HepG2 (cell line): Measurements from ENCODE around the gene AP1M1. TPM values are rescaled to one million over a fixed set of nuclear protein-coding genes. Genes with fewer than 3 reads are reported as not detected.

Experiments used
- BORCS8-MEF2B ChIP-seq: sonication (generic); formaldehyde crosslinking; IDR thresholded peaks from 2 replicates; pipeline ENCODE4 v1.8.0; 2022; ENCODE audit warnings: mild to moderate bottlenecking, missing genetic modification reagents
- FOXC1 ChIP-seq: sonication (generic); formaldehyde crosslinking; IDR thresholded peaks from 2 replicates; pipeline ENCODE4 v1.8.0; 2022; ENCODE audit warnings: mild to moderate bottlenecking, missing genetic modification reagents, borderline replicate concordance
- HMGXB4 ChIP-seq, 2 experiments: sonication (generic) in 1 of 2; formaldehyde crosslinking in 1 of 2; IDR thresholded peaks; 2 replicates each; pipeline versions ENCODE4 v1.4.0 to v1.6.1; 2018 to 2020; ENCODE audit warnings: missing genetic modification reagents in 2 of 2, borderline replicate concordance in 1 of 2, low read depth in 1 of 2, mild to moderate bottlenecking in 1 of 2, missing biosample characterization in 1 of 2
- KDM2A ChIP-seq: sonication (generic); formaldehyde crosslinking; IDR thresholded peaks from 2 replicates; pipeline ENCODE4 v1.4.0; 2020; ENCODE audit warnings: low read depth, missing genetic modification reagents, borderline replicate concordance
- KDM5B ChIP-seq: sonication (generic); formaldehyde crosslinking; IDR thresholded peaks from 2 replicates; pipeline ENCODE4 v1.4.0; 2020; ENCODE audit warnings: missing genetic modification reagents, mild to moderate bottlenecking, borderline replicate concordance
- SALL1 ChIP-seq: sonication (generic); formaldehyde crosslinking; IDR thresholded peaks from 2 replicates; pipeline ENCODE4 v1.8.0; 2022; ENCODE audit warnings: mild to moderate bottlenecking, missing genetic modification reagents
- SIN3B ChIP-seq: fragments of 150-350 bp; IDR thresholded peaks from 2 replicates; pipeline ENCODE4 v1.6.1; 2014; ENCODE audit warnings: low read length
- SMAD1 ChIP-seq: sonication (generic); formaldehyde crosslinking; IDR thresholded peaks from 2 replicates; pipeline ENCODE4 v1.4.0; 2020; ENCODE audit warnings: missing genetic modification reagents, low read depth, mild to moderate bottlenecking, borderline replicate concordance
- ZBED4 ChIP-seq: sonication (generic); formaldehyde crosslinking; IDR thresholded peaks from 2 replicates; pipeline ENCODE4 v1.4.0; 2020; ENCODE audit warnings: missing genetic modification reagents, borderline replicate concordance
- ZNF225 ChIP-seq: sonication (generic); formaldehyde crosslinking; IDR thresholded peaks from 2 replicates; pipeline ENCODE4 v1.4.0; 2020; ENCODE audit warnings: mild to moderate bottlenecking, missing genetic modification reagents
- ZNF431 ChIP-seq: sonication (generic); formaldehyde crosslinking; IDR thresholded peaks from 2 replicates; pipeline ENCODE4 v1.9.0; 2022; ENCODE audit warnings: missing genetic modification reagents, low read depth, mild to moderate bottlenecking, borderline replicate concordance
- ZNF44 ChIP-seq: sonication (generic); formaldehyde crosslinking; IDR thresholded peaks from 2 replicates; pipeline ENCODE4 v1.5.1; 2020; ENCODE audit warnings: mild to moderate bottlenecking, missing genetic modification reagents
- ZNF468 ChIP-seq: sonication (generic); formaldehyde crosslinking; IDR thresholded peaks from 2 replicates; pipeline ENCODE4 v1.8.0; 2022; ENCODE audit warnings: mild to moderate bottlenecking, moderate library complexity, missing genetic modification reagents
- ZNF761 ChIP-seq: sonication (generic); formaldehyde crosslinking; conservative IDR thresholded peaks from 2 replicates; pipeline ENCODE4 v1.4.0; 2020; ENCODE audit warnings: mild to moderate bottlenecking, missing genetic modification reagents
- ZNF768 ChIP-seq: sonication (generic); formaldehyde crosslinking; IDR thresholded peaks from 2 replicates; pipeline ENCODE4 v1.4.0; 2020; ENCODE audit warnings: missing genetic modification reagents
- ZNF772 ChIP-seq: sonication (generic); formaldehyde crosslinking; IDR thresholded peaks from 2 replicates; pipeline ENCODE4 v1.5.0; 2020; ENCODE audit warnings: mild to moderate bottlenecking, missing genetic modification reagents
- polyA plus RNA-seq, 8 experiments: library from polyadenylated mRNA; depleted of rRNA in 3 of 8; stranded (reverse) in 7 of 8; unstranded in 1 of 8; fragments of >200 nt; fragmentation: Illumina TruSeq in 4 of 8; extraction: Trizol in 4 of 8; gene quantifications; 2 replicates each; pipeline versions ENCODE4 v1.2.1 to v1.2.3, GENCODE V29; 2011 to 2016; ENCODE audit warnings: low read depth in 4 of 8, missing spikeins in 1 of 8, mixed read lengths in 1 of 8; ENCODE audit not compliant: insufficient read depth in 1 of 8
- total RNA-seq, 5 experiments: library from RNA; depleted of rRNA; stranded (reverse); fragments of >200 nt; fragmentation: Illumina TruSeq; extraction: Trizol; gene quantifications; 2 replicates each; pipeline ENCODE4 v1.2.3, GENCODE V29; 2016; ENCODE audit warnings: low read depth in 1 of 5
- TF ChIP-seq, protein P1 (sequence below): sonication (generic); formaldehyde crosslinking; IDR thresholded peaks from 2 replicates; pipeline ENCODE4 v1.5.0; 2020; ENCODE audit warnings: mild to moderate bottlenecking, low read depth, missing genetic modification reagents, borderline replicate concordance
- TF ChIP-seq, protein P2 (sequence below): sonication (generic); formaldehyde crosslinking; IDR thresholded peaks from 2 replicates; pipeline ENCODE4 v1.4.0; 2020; ENCODE audit warnings: missing genetic modification reagents

AP1M1 gene
- total and polyA plus RNA-seq, 2 of the 13 experiments (the other 11 are each of a cell fraction or from before 2014, with no cell fraction given), result 34.4 to 46.1 TPM

- TF ChIP-seq KDM5B (CRISPR knock-in tag) (peak; percentile 54; the same call in 1 of the 2 replicates), SALL1 (CRISPR knock-in tag) (peak; percentile 41; the same call in 1 of the 2 replicates), ZNF761 (CRISPR knock-in tag) (no peak), ZNF468 (CRISPR knock-in tag) (no peak), FOXC1 (CRISPR knock-in tag) (0 out of 2 replicates have a peak, but pooled peaks have one; percentile 43), ZNF225 (CRISPR knock-in tag) (0 out of 2 replicates have a peak, but pooled peaks have one; percentile 34), ZNF768 (peak; percentile 74; the same call in 1 of the 2 replicates), SIN3B (no peak), ZBED4 (CRISPR knock-in tag) (0 out of 2 replicates have a peak, but pooled peaks have one; percentile 58), HMGXB4 (CRISPR knock-in tag; IDR thresholded peaks at IDR 0.05; ENCODE audit: borderline replicate concordance in 1 of 2, low read depth in 1 of 2) (0 out of 4 replicates have a peak, but pooled peaks of 1 of the 2 experiments have one; percentile 43), ZNF44 (CRISPR knock-in tag) (no peak), ZNF772 (CRISPR knock-in tag) (no peak), ZNF431 (CRISPR knock-in tag) (no peak), SMAD1 (CRISPR knock-in tag) (0 out of 2 replicates have a peak, but pooled peaks have one; percentile 45), BORCS8-MEF2B (no peak), KDM2A (CRISPR knock-in tag) (peak; percentile 40; the same call in 1 of the 2 replicates)
- TF ChIP-seq, protein P1, sequence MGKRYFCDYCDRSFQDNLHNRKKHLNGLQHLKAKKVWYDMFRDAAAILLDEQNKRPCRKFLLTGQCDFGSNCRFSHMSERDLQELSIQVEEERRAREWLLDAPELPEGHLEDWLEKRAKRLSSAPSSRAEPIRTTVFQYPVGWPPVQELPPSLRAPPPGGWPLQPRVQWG, result no peak
- TF ChIP-seq, protein P2, sequence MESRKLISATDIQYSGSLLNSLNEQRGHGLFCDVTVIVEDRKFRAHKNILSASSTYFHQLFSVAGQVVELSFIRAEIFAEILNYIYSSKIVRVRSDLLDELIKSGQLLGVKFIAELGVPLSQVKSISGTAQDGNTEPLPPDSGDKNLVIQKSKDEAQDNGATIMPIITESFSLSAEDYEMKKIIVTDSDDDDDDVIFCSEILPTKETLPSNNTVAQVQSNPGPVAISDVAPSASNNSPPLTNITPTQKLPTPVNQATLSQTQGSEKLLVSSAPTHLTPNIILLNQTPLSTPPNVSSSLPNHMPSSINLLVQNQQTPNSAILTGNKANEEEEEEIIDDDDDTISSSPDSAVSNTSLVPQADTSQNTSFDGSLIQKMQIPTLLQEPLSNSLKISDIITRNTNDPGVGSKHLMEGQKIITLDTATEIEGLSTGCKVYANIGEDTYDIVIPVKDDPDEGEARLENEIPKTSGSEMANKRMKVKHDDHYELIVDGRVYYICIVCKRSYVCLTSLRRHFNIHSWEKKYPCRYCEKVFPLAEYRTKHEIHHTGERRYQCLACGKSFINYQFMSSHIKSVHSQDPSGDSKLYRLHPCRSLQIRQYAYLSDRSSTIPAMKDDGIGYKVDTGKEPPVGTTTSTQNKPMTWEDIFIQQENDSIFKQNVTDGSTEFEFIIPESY, result peak; percentile 26; the same call in 1 of the 2 replicates
Measured at GRCh38 chr19:16247353-16248182, 49.9 kb downstream of the AP1M1 start (continued).
